ENCODE results near the gene SPATA33. TPM values are rescaled to one million over a fixed set of nuclear protein-coding genes. Genes with fewer than 3 reads are reported as not detected.

The SPATA33 gene
- total and polyA plus RNA-seq, 2 experiments from 2014 or later, result 2.7 to 7.5 TPM

DNA sequence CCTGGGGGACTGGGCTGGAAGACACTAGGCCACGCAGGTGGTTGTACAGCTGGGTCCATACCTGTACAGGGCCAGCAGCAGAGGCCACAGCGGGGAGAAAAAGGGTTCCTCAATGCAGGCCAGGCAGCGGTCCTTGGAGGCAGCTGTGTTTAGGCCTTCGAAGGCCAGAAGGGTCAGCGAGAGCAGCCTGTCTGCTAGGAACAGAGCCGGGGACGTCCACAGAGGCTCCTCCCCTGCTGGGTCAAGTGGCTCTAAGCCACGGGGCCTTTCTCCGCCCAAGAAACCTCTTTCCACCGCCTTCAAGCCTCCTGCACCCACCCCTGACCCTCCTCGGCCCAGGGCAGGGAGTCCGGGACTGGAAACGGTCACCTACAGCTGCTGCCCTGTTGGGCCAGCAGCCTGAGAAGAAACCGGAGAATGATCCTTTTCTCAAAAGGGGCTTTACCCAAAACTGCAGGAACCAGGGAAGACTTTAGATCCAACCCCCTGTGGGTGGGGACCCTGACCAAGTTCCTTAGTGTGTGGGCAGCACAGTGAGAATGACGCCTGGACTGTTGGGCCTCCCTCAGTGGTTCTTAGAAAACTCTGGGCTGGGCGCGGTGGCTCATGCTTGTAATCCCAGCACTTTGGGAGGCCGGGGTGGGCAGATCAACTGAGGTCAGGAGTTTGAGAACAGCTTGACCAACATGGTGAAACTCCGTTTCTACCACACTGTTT lies 52.2 kb downstream of the SPATA33 start:
- Histone ChIP-seq H3K4me1 (ENCODE audit: insufficient read depth) (peaks cover 4% of the 10 kb centered on the region; the same call in 1 of the 2 replicates), H3K4me2 (ENCODE audit: unreplicated experiment) (no peak overlapping the region), H3K27ac (no peak overlapping the region), H3K27me3 (replicated peaks; ENCODE audit: insufficient read depth) (no peaks in the 10 kb centered on the region), H3K9me3 (ENCODE audit: low read depth) (no peaks in the 10 kb centered on the region), H3K79me2 (ENCODE audit: insufficient read depth) (no peaks in the 10 kb centered on the region), H3K9ac (no peak overlapping the region), H4K20me1 (ENCODE audit: insufficient read depth) (no peaks in the 10 kb centered on the region), H3K4me3 (no peak overlapping the region), H3F3A (ENCODE audit: insufficient read depth) (no peaks in the 10 kb centered on the region), H3K9me2 (ENCODE audit: insufficient read depth) (no peaks in the 10 kb centered on the region), H2AFZ (no peak overlapping the region), H3K36me3 (ENCODE audit: low read depth) (no peaks in the 10 kb centered on the region)
- WGBS, 2 experiments (ENCODE audit: low coverage in 1 of 2, low lambda C conversion rate in 2 of 2, missing lambda C conversion rate in 2 of 2), result 87 to 92% methylated on average over 14 to 19 of the region's 19 CpGs
- TF ChIP-seq EZH2phosphoT487 (IDR thresholded peaks at IDR 0.05; ENCODE audit: insufficient read depth, low read depth) (no peak), EZH2 (IDR thresholded peaks at IDR 0.05; ENCODE audit: insufficient read depth, poor library complexity, severe bottlenecking) (no peak)
- no peak for DNase-seq
- in situ Hi-C loops (cut with MboI), result no loop called here

DNA sequence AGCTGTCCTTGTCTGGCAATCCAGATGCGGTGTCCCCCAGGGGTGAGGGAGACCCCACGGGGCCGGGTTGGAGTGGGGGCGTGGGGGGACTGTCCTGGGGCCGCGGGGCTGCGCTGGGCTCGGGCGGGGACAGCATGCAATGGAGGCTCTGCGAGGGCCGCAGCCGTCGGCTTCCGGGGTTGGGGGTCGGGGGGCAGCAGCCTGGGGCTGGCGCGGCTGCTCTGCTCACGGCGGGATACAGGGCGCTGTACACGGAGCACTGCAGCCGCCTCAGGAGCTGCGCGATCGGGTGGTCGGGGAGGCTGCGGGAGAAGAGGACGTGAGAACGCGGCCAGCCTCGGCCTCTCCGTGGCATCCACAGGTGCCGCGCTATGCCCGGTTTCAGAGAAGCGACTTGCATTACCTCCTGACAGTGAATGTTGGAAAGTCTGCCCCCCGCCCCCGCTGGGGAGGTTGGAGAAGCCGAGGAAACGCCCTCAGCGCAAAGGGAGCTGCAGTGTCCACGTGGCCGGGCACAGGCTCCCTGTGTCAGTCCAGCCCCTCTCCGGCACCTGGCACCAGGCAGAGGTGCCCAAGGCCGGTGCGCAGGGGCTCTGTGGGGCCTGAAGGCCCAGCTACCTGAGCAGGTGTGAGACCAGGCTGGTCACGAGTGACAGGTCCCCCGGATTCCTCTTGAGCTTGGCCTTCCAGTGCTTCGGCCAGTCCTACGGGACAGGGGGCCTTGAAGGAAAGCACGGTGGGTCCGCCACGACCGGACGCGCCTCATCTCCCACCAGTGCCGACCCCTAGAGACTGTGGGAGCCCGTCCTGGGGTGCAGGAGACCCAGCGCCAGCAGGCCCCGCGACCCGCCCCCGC lies 53.3 kb downstream of the SPATA33 start:
- in situ Hi-C loops (cut with MboI), result no loop called here
- 84 to 88% methylated on average over 41 to 61 of the region's 63 CpGs for WGBS, 2 experiments (ENCODE audit: low coverage in 1 of 2, low lambda C conversion rate in 2 of 2, missing lambda C conversion rate in 2 of 2)
- H3K27ac ChIP-seq, result no peak overlapping the region
- DNase-seq, result no peak
- no peaks in the 10 kb centered on the region for H3K9me3 ChIP-seq (ENCODE audit: low read depth)
- no peaks in the 10 kb centered on the region for H4K20me1 ChIP-seq (ENCODE audit: insufficient read depth)
- no peak overlapping the region for H3K4me3 ChIP-seq
- no peak overlapping the region for H3K4me2 ChIP-seq (ENCODE audit: unreplicated experiment)
- H3F3A ChIP-seq (ENCODE audit: insufficient read depth), result no peaks in the 10 kb centered on the region
- TF ChIP-seq EZH2 (IDR thresholded peaks at IDR 0.05; ENCODE audit: insufficient read depth, poor library complexity, severe bottlenecking) (no peak), EZH2phosphoT487 (IDR thresholded peaks at IDR 0.05; ENCODE audit: insufficient read depth, low read depth) (no peak)
- H3K27me3 ChIP-seq (replicated peaks; ENCODE audit: insufficient read depth), result no peaks in the 10 kb centered on the region
- H3K36me3 ChIP-seq (ENCODE audit: low read depth), result no peaks in the 10 kb centered on the region
- H3K4me1 ChIP-seq (ENCODE audit: insufficient read depth), result peaks cover 4% of the 10 kb centered on the region; the same call in 1 of the 2 replicates
- H3K9ac ChIP-seq, result no peak overlapping the region
- H2AFZ ChIP-seq, result no peak overlapping the region
- H3K79me2 ChIP-seq (ENCODE audit: insufficient read depth), result no peaks in the 10 kb centered on the region
- H3K9me2 ChIP-seq (ENCODE audit: insufficient read depth), result no peaks in the 10 kb centered on the region

DNA sequence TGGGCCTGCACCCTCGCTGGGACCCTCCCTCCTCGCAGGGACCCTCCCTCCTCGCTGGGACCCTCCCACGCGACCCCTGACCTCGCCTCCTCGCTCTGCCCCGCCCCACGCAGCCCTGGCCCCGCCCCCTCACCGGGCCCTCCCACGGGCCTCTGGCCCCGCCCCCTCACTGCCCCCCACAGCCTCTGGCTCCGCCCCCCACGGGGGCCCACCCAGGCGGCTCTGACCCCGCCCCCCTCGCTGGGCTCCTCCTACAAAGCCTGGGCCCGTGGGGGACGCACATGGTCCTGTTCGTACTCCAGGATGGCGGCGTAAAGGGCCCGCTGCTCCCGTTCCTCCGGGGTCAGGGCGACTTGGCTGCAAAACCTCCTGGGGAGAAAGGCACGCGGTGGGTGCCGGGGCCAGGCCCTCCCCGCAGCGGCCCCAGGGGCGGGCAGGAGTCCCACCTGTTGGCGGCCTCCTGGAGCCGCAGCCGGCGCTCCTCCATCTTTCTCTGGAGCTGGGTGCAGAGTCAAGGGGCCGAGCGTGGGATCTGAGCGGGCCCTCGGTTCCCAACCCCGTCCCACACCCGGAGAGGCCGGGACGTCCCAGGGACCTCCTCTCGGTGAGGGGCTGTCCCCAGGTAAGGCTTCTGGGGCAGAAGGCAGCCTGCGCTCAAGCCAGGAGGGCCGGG lies 54.1 kb downstream of the SPATA33 start:
- Histone ChIP-seq H3K9ac (peak overlapping the region; percentile 69), H3K9me3 (ENCODE audit: low read depth) (no peaks in the 10 kb centered on the region)
- in situ Hi-C loops (cut with MboI), result no loop called here

DNA sequence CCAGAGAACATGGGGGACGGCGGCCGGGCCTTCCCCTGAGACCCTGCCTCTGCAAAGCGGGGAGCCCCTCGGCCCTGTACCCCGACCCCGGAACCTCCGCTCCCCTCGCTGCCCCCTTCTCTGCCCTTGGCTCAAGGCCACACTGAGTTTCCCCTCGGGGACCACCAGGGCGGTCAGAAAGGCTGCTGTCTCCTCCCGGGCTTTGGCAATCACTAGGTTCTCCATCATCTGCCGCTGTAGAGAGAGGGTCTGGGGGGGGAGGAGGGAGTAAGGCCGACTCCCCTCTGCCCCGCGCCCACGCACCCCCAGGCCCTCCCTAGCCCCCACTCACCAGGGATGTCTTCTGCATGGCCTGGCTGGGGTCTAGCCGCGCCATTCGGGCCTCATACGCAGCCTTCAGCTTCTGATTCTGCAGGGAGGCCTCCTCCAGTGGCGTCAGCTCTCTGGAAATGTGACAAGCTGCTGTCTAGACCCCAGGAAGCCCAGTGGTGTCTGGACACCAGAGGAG lies 54.7 kb downstream of the SPATA33 start:
- no peak overlapping the region for H3K27ac ChIP-seq
- peak; percentile 25 for DNase-seq

More for the DNA sequence above, 54.1 kb downstream of the SPATA33 start:
- peak; percentile 84 for DNase-seq
- no peaks in the 10 kb centered on the region for H3K9me2 ChIP-seq (ENCODE audit: insufficient read depth)
- no peaks in the 10 kb centered on the region for H3K79me2 ChIP-seq (ENCODE audit: insufficient read depth)
- H3K4me3 ChIP-seq, result peak overlapping the region; percentile 67
- no peaks in the 10 kb centered on the region for H4K20me1 ChIP-seq (ENCODE audit: insufficient read depth)
- peak overlapping the region; percentile 67 for H2AFZ ChIP-seq
- WGBS, 2 experiments (ENCODE audit: low coverage in 1 of 2, low lambda C conversion rate in 2 of 2, missing lambda C conversion rate in 2 of 2), result 5 to 7% methylated on average over 29 to 44 of the region's 48 CpGs
- no peaks in the 10 kb centered on the region for H3F3A ChIP-seq (ENCODE audit: insufficient read depth)
- H3K4me1 ChIP-seq (ENCODE audit: insufficient read depth), result no peaks in the 10 kb centered on the region
- no peaks in the 10 kb centered on the region for H3K27me3 ChIP-seq (replicated peaks; ENCODE audit: insufficient read depth)
- no peak overlapping the region for H3K27ac ChIP-seq
- TF ChIP-seq EZH2 (IDR thresholded peaks at IDR 0.05; ENCODE audit: insufficient read depth, poor library complexity, severe bottlenecking), result no peak
- no peak for TF ChIP-seq EZH2phosphoT487 (IDR thresholded peaks at IDR 0.05; ENCODE audit: insufficient read depth, low read depth)
- no peaks in the 10 kb centered on the region for H3K36me3 ChIP-seq (ENCODE audit: low read depth)
- H3K4me2 ChIP-seq (ENCODE audit: unreplicated experiment), result peak overlapping the region; percentile 71

More for the DNA sequence above, 54.7 kb downstream of the SPATA33 start:
- H3K36me3 ChIP-seq (ENCODE audit: low read depth), result no peaks in the 10 kb centered on the region
- peak overlapping the region; percentile 67 for H3K4me3 ChIP-seq
- in situ Hi-C loops (cut with MboI), result no loop called here
- peak overlapping the region; percentile 69 for H3K9ac ChIP-seq
- no peaks in the 10 kb centered on the region for H3K4me1 ChIP-seq (ENCODE audit: insufficient read depth)
- H3K4me2 ChIP-seq (ENCODE audit: unreplicated experiment), result peak overlapping the region; percentile 71
- H4K20me1 ChIP-seq (ENCODE audit: insufficient read depth), result no peaks in the 10 kb centered on the region
- H2AFZ ChIP-seq, result peak overlapping the region; percentile 67; the same call in 1 of the 2 replicates
- H3F3A ChIP-seq (ENCODE audit: insufficient read depth), result no peaks in the 10 kb centered on the region
- H3K9me3 ChIP-seq (ENCODE audit: low read depth), result no peaks in the 10 kb centered on the region
- no peak for TF ChIP-seq EZH2phosphoT487 (IDR thresholded peaks at IDR 0.05; ENCODE audit: insufficient read depth, low read depth)
- TF ChIP-seq EZH2 (IDR thresholded peaks at IDR 0.05; ENCODE audit: insufficient read depth, poor library complexity, severe bottlenecking), result no peak
- H3K27me3 ChIP-seq (replicated peaks; ENCODE audit: insufficient read depth), result no peaks in the 10 kb centered on the region
- no peaks in the 10 kb centered on the region for H3K9me2 ChIP-seq (ENCODE audit: insufficient read depth)
- peaks cover 3% of the 10 kb centered on the region; the same call in 1 of the 2 replicates for H3K79me2 ChIP-seq (ENCODE audit: insufficient read depth)
- WGBS, 2 experiments (ENCODE audit: low coverage in 1 of 2, low lambda C conversion rate in 2 of 2, missing lambda C conversion rate in 2 of 2), result 27 to 40% methylated on average over 14 to 21 of the region's 22 CpGs

Measured in GM23248 (cell line).